K562 (cell line): Measurements from ENCODE around the gene SGPP1. TPM values are rescaled to one million over a fixed set of nuclear protein-coding genes. Genes with fewer than 3 reads are reported as not detected.

Experiments
- CBX1 ChIP-seq: sonication (generic); IDR thresholded peaks from 2 replicates; pipeline ENCODE4 v1.6.1; 2016; ENCODE audit warnings: antibody characterized with exemption, low read depth, mild to moderate bottlenecking
- CEBPB ChIP-seq: fragments of 450-650 bp; IDR thresholded peaks from 2 replicates; pipeline ENCODE4 v1.6.1; 2016; ENCODE audit warnings: missing genetic modification characterization, missing compliant biosample characterization
- ELF2 ChIP-seq: fragments of 250-450 bp; sonication (Bioruptor Pico); IDR thresholded peaks from 2 replicates; pipeline ENCODE4 v1.5.0; 2021; ENCODE audit warnings: mild to moderate bottlenecking
- EZH2 ChIP-seq: IDR thresholded peaks from 2 replicates; pipeline ENCODE4 v1.6.1; 2012; ENCODE audit warnings: low read depth, mild to moderate bottlenecking, inconsistent platforms, low read length, borderline replicate concordance
- FOXA1 ChIP-seq: fragments of 450-650 bp; IDR thresholded peaks from 2 replicates; pipeline ENCODE4 v1.6.1; 2016; ENCODE audit warnings: mild to moderate bottlenecking, borderline replicate concordance
- KHSRP ChIP-seq: fragments of 450-650 bp; IDR thresholded peaks from 2 replicates; pipeline ENCODE4 v1.6.1; 2017
- MBD2 ChIP-seq: sonication (generic); IDR thresholded peaks from 2 replicates; pipeline ENCODE4 v1.6.1; 2016; ENCODE audit warnings: low read depth, borderline replicate concordance
- MTF1 ChIP-seq: fragments of 250-450 bp; sonication (Bioruptor Pico); IDR thresholded peaks from 2 replicates; pipeline ENCODE4 v1.9.0; 2021; ENCODE audit warnings: moderate library complexity, mild to moderate bottlenecking, inconsistent platforms, borderline replicate concordance
- NR4A1 ChIP-seq, 2 experiments: fragments of 250-450 bp in 1 of 2; fragments of 450-650 bp in 1 of 2; sonication (Bioruptor Pico) in 1 of 2; IDR thresholded peaks; 2 replicates each; pipeline versions ENCODE4 v1.4.0 to v1.6.1; 2016 to 2020; ENCODE audit warnings: mild to moderate bottlenecking in 2 of 2, missing compliant biosample characterization in 1 of 2, missing genetic modification characterization in 1 of 2, moderate library complexity in 1 of 2
- PRPF4 ChIP-seq: fragments of 200-400 bp; formaldehyde crosslinking; IDR thresholded peaks from one replicate; pipeline ENCODE4 v1.6.1; 2017; ENCODE audit warnings: low read length, low read depth, mild to moderate bottlenecking; ENCODE audit not compliant: insufficient read depth, poor library complexity, severe bottlenecking
- RBM39 ChIP-seq: fragments of 200-400 bp; formaldehyde crosslinking; optimal IDR thresholded peaks from 2 replicates; pipeline ENCODE3; 2018; ENCODE audit warnings: low read depth, low read length
- RCOR1 ChIP-seq, 2 experiments: IDR thresholded peaks; 2 replicates each; pipeline ENCODE4 v1.6.1; 2012; ENCODE audit warnings: low read depth in 2 of 2, low read length in 2 of 2, borderline replicate concordance in 1 of 2, improper control_type of control experiment in 1 of 2
- RFX1 ChIP-seq: fragments of 450-650 bp; IDR thresholded peaks from 2 replicates; pipeline ENCODE4 v1.6.1; 2016; ENCODE audit warnings: mild to moderate bottlenecking, moderate library complexity
- SRSF3 ChIP-seq: fragments of 200-400 bp; formaldehyde crosslinking; IDR thresholded peaks from 2 replicates; pipeline ENCODE4 v1.6.1; 2016; ENCODE audit warnings: mild to moderate bottlenecking, low read length, moderate library complexity; ENCODE audit not compliant: insufficient read depth
- TAF1 ChIP-seq: IDR thresholded peaks from 2 replicates; pipeline ENCODE4 v1.6.1; 2011; ENCODE audit warnings: mild to moderate bottlenecking, low read length, moderate library complexity; ENCODE audit not compliant: insufficient read depth, control insufficient read depth, severe bottlenecking; ENCODE audit errors: extremely low read depth
- TEAD1 ChIP-seq, 2 experiments: fragments of 450-650 bp in 1 of 2; sonication (generic) in 1 of 2; formaldehyde crosslinking; IDR thresholded peaks; 2 replicates each; pipeline versions ENCODE4 v1.4.0 to v1.8.0; 2020 to 2022; ENCODE audit warnings: mild to moderate bottlenecking in 2 of 2, missing genetic modification reagents in 1 of 2
- ZNF124 ChIP-seq: sonication (generic); formaldehyde crosslinking; IDR thresholded peaks from 2 replicates; pipeline ENCODE4 v1.8.1; 2022; ENCODE audit warnings: missing genetic modification reagents
- ZNF444 ChIP-seq: fragments of 250-450 bp; sonication (Bioruptor Pico); IDR thresholded peaks from 2 replicates; pipeline ENCODE4 v1.4.0; 2020; ENCODE audit warnings: mild to moderate bottlenecking, moderate library complexity
- ZNF699 ChIP-seq: fragments of 250-450 bp; sonication (Bioruptor Pico); IDR thresholded peaks from 2 replicates; pipeline ENCODE4 v1.8.0; 2021; ENCODE audit warnings: mild to moderate bottlenecking, moderate library complexity; ENCODE audit not compliant: insufficient replicate concordance
- ZNF76 ChIP-seq: fragments of 250-450 bp; sonication (Bioruptor Pico); IDR thresholded peaks from 2 replicates; pipeline ENCODE4 v1.4.0; 2020; ENCODE audit warnings: mild to moderate bottlenecking, moderate library complexity, borderline replicate concordance
- polyA plus RNA-seq, 8 experiments: library from polyadenylated mRNA; depleted of rRNA in 4 of 8; stranded (reverse) in 5 of 8; unstranded in 3 of 8; fragments of >200 nt; fragmentation: Nextera tagmentation in 2 of 8; fragmentation: Illumina TruSeq in 1 of 8; extraction: Ambion mirVana in 2 of 8; extraction: Trizol in 1 of 8; gene quantifications; 2 replicates each; pipeline versions ENCODE4 v1.2.1 to v1.2.3, GENCODE V29; 2011 to 2014; ENCODE audit warnings: inconsistent platforms in 1 of 8, missing spikeins in 1 of 8
- total RNA-seq, 7 experiments: library from RNA; depleted of rRNA in 6 of 7; stranded (reverse); fragments of >200 nt in 6 of 7; fragmentation: Illumina TruSeq in 2 of 7; extraction: Trizol in 2 of 7; gene quantifications; 2 replicates each; pipeline versions ENCODE4 v1.2.1 to v1.2.3, GENCODE V29; 2011 to 2021; ENCODE audit warnings: low replicate concordance in 1 of 7
- TF ChIP-seq, protein P1 (sequence below): fragments of 450-650 bp; IDR thresholded peaks from 2 replicates; pipeline ENCODE4 v1.6.1; 2016; ENCODE audit warnings: mild to moderate bottlenecking
- TF ChIP-seq, protein P2 (sequence below): fragments of 250-450 bp; sonication (Bioruptor Pico); IDR thresholded peaks from 2 replicates; pipeline ENCODE4 v1.4.0; 2020; ENCODE audit warnings: mild to moderate bottlenecking, moderate library complexity

SGPP1 gene
- total and polyA plus RNA-seq, 9 of the 15 experiments (the other 6 are each of a cell fraction or from before 2014, with no cell fraction given) = 2.2 to 7.3 (median 5.6) TPM

DNA sequence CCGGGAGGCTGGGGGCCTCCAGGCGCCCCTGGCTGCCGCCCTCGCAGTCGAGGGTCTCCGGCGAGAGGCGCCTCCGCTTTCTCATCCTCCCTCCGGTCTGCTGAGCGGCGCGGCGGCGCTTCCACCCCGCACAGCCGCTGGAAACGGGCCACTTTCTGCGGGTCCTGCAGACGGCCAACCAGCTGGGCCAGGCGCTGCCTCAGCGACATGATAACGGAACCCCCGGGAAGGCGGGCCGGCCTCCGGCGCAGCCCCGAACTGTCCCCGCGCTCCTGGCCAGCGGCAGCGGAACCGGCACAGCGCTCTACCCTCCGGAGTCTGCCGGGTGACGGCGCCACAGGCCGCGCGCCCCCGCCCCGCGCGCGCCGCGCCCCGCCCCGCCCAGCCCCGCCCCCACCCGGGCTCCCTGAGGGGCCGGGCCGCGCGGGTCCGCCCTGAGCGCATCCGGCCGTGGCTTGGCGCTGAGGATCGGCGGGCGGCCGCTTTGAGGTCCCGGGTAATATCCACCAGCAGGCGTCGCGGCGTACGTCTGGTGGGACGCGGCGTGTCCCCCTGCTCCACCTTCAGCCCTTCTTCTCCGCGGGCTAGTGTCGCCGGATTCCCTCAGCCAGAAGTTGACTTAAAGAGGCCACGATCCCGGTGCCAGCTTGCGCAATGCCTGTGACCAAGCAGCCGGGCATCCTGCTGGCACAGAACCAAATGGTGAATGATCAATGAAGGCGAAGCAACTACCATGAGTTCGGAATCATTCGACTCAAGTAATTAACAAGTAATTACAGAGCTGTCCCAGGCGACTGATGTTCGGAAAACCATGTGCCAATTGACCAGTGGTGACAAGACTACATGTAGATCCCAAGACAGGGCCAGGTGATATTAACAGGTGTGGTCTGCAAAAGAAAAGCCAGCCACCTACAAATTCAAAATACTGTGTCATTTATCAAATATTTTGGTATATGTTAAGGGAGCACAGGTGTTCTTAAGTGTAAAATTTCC, at the start of gene SGPP1 (continued):
- 0 out of 4 replicates have a peak, but pooled peaks of 1 of the 2 experiments have one; percentile 32 for TF ChIP-seq TEAD1 (CRISPR knock-in tag; IDR thresholded peaks at IDR 0.05)
- TF ChIP-seq KHSRP = no peak
- no peak for TF ChIP-seq MBD2
- TF ChIP-seq RBM39 = no peak
- peak; percentile 86 for TF ChIP-seq CEBPB (tag)
- no peak for TF ChIP-seq FOXA1
- no peak for TF ChIP-seq PRPF4
- no peak for TF ChIP-seq ZNF444 (CRISPR knock-in tag)
- no peak for TF ChIP-seq RFX1
- TF ChIP-seq ELF2 (CRISPR knock-in tag) = no peak
- no peak for TF ChIP-seq MTF1 (CRISPR knock-in tag)
- TF ChIP-seq TAF1 = peak; percentile 27
- TF ChIP-seq SRSF3 = no peak
- no peak for TF ChIP-seq EZH2
- TF ChIP-seq ZNF124 = no peak
- TF ChIP-seq RCOR1 (IDR thresholded peaks at IDR 0.05; ENCODE audit: borderline replicate concordance in 1 of 2, low read depth in 2 of 2, low read length in 2 of 2) = no peak
- no peak for TF ChIP-seq ZNF699 (CRISPR knock-in tag)
- TF ChIP-seq ZNF76 (CRISPR knock-in tag) = no peak
- TF ChIP-seq, protein P1, sequence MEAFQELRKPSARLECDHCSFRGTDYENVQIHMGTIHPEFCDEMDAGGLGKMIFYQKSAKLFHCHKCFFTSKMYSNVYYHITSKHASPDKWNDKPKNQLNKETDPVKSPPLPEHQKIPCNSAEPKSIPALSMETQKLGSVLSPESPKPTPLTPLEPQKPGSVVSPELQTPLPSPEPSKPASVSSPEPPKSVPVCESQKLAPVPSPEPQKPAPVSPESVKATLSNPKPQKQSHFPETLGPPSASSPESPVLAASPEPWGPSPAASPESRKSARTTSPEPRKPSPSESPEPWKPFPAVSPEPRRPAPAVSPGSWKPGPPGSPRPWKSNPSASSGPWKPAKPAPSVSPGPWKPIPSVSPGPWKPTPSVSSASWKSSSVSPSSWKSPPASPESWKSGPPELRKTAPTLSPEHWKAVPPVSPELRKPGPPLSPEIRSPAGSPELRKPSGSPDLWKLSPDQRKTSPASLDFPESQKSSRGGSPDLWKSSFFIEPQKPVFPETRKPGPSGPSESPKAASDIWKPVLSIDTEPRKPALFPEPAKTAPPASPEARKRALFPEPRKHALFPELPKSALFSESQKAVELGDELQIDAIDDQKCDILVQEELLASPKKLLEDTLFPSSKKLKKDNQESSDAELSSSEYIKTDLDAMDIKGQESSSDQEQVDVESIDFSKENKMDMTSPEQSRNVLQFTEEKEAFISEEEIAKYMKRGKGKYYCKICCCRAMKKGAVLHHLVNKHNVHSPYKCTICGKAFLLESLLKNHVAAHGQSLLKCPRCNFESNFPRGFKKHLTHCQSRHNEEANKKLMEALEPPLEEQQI = no peak
- TF ChIP-seq, protein P2, sequence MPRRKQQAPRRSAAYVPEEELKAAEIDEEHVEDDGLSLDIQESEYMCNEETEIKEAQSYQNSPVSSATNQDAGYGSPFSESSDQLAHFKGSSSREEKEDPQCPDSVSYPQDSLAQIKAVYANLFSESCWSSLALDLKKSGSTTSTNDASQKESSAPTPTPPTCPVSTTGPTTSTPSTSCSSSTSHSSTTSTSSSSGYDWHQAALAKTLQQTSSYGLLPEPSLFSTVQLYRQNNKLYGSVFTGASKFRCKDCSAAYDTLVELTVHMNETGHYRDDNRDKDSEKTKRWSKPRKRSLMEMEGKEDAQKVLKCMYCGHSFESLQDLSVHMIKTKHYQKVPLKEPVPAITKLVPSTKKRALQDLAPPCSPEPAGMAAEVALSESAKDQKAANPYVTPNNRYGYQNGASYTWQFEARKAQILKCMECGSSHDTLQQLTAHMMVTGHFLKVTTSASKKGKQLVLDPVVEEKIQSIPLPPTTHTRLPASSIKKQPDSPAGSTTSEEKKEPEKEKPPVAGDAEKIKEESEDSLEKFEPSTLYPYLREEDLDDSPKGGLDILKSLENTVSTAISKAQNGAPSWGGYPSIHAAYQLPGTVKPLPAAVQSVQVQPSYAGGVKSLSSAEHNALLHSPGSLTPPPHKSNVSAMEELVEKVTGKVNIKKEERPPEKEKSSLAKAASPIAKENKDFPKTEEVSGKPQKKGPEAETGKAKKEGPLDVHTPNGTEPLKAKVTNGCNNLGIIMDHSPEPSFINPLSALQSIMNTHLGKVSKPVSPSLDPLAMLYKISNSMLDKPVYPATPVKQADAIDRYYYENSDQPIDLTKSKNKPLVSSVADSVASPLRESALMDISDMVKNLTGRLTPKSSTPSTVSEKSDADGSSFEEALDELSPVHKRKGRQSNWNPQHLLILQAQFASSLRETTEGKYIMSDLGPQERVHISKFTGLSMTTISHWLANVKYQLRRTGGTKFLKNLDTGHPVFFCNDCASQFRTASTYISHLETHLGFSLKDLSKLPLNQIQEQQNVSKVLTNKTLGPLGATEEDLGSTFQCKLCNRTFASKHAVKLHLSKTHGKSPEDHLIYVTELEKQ (CRISPR knock-in tag) = no peak
- no peak for TF ChIP-seq NR4A1 (CRISPR knock-in tag; IDR thresholded peaks at IDR 0.05)
- TF ChIP-seq NR4A1 (tag; IDR thresholded peaks at IDR 0.05) = no peak
- TF ChIP-seq CBX1 = no peak
